ENCODE data around the gene CTNNBIP1. TPM values are rescaled to one million over a fixed set of nuclear protein-coding genes. Genes with fewer than 3 reads are reported as not detected.
"Not testable (repeated sequence)": the region's sequence is repeated elsewhere in the genome, so short reads cannot be mapped to it uniquely, and the experiment has no call there.

Gene CTNNBIP1
- polyA plus RNA-seq, 1 donor (not counting 4 experiments of a cell fraction or from before 2014, with no cell fraction given) = 92.3 TPM

DNA sequence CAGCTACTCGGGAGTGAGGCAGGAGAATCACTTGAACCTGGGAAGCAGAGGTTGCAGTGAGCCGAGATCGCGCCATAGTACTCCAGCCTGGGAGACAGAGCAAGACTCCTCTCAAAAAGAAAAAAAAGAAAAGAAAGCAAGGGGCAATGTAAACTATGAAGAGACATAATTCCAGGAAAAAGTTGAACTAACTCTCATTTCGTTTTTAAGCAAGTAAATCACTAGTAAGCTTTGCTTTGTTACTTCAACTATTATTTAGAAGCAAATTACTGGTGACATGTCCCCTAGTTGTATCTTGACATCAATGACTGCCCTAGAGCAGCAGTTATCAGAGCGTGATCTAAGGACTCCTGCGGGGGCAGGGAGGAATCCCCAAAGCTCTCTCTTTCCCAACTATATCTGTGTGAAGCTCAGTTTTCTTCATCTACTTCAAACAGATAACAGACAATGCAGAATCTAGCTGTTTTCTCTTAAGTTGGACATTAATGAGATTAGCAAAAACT is 105.0 kb downstream of the CTNNBIP1 start:
- H2AFZ ChIP-seq (ENCODE audit: control insufficient read depth, low read length) = no peak overlapping the region
- dilution Hi-C loops (cut with MboI; ENCODE audit: extremely low pct_ligation_motif_present, low sequenced_read_pairs) = no loop called here
- H3K27ac ChIP-seq (ENCODE audit: control insufficient read depth, insufficient read depth, low read length) = peak overlapping the region; percentile 82
- H3K9me1 ChIP-seq (ENCODE audit: control insufficient read depth, extremely low read depth, insufficient read depth, low read length) = peaks cover 7% of the 10 kb centered on the region
- peak overlapping the region; percentile 75 for H3K4me2 ChIP-seq (ENCODE audit: control insufficient read depth, extremely low read depth, insufficient read depth, low read depth, low read length)
- H3K4me1 ChIP-seq (ENCODE audit: control insufficient read depth, extremely low read depth, insufficient read depth, low read length) = peaks cover 45% of the 10 kb centered on the region
- H3K4me3 ChIP-seq (ENCODE audit: control insufficient read depth in 2 of 3, extremely low read depth in 1 of 3, insufficient read depth in 2 of 3, low read depth in 1 of 3, low read length in 3 of 3) = peak overlapping the region in 2 of 3 experiments; percentile 1 to 22
- TF ChIP-seq, protein P1, sequence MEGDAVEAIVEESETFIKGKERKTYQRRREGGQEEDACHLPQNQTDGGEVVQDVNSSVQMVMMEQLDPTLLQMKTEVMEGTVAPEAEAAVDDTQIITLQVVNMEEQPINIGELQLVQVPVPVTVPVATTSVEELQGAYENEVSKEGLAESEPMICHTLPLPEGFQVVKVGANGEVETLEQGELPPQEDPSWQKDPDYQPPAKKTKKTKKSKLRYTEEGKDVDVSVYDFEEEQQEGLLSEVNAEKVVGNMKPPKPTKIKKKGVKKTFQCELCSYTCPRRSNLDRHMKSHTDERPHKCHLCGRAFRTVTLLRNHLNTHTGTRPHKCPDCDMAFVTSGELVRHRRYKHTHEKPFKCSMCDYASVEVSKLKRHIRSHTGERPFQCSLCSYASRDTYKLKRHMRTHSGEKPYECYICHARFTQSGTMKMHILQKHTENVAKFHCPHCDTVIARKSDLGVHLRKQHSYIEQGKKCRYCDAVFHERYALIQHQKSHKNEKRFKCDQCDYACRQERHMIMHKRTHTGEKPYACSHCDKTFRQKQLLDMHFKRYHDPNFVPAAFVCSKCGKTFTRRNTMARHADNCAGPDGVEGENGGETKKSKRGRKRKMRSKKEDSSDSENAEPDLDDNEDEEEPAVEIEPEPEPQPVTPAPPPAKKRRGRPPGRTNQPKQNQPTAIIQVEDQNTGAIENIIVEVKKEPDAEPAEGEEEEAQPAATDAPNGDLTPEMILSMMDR (optimal IDR thresholded peaks at IDR 0.05 in 1 of 3, IDR thresholded peaks at IDR 0.05 in 1 of 3, conservative IDR thresholded peaks at IDR 0.05 in 1 of 3; ENCODE audit: extremely low read depth in 1 of 3, insufficient read depth in 2 of 3, low read length in 3 of 3) = no peak
- no peak for TF ChIP-seq EZH2 (IDR thresholded peaks at IDR 0.05; ENCODE audit: low read length)
- H3K27me3 ChIP-seq (ENCODE audit: control insufficient read depth, extremely low read depth, insufficient read depth, low read length) = no peaks in the 10 kb centered on the region
- H3K9ac ChIP-seq (ENCODE audit: control insufficient read depth, extremely low read depth, insufficient read depth, low read length) = peak overlapping the region; percentile 71
- H3K36me3 ChIP-seq (ENCODE audit: control insufficient read depth in 2 of 2, extremely low read depth in 1 of 2, insufficient read depth in 2 of 2, low read length in 2 of 2) = peaks cover 3 to 4% of the 10 kb centered on the region in 2 experiments
- H3K9me3 ChIP-seq (ENCODE audit: control insufficient read depth, low read depth, low read length) = no peaks in the 10 kb centered on the region
- peak; percentile 44 for FAIRE-seq
- peaks cover 29% of the 10 kb centered on the region for H4K20me1 ChIP-seq (ENCODE audit: control insufficient read depth, extremely low read depth, insufficient read depth, low read length)
- H3K79me2 ChIP-seq (ENCODE audit: control insufficient read depth, insufficient read depth, low read length) = peaks cover 93% of the 10 kb centered on the region
- no peak for DNase-seq (ENCODE audit: low read depth, low spot score)

DNA sequence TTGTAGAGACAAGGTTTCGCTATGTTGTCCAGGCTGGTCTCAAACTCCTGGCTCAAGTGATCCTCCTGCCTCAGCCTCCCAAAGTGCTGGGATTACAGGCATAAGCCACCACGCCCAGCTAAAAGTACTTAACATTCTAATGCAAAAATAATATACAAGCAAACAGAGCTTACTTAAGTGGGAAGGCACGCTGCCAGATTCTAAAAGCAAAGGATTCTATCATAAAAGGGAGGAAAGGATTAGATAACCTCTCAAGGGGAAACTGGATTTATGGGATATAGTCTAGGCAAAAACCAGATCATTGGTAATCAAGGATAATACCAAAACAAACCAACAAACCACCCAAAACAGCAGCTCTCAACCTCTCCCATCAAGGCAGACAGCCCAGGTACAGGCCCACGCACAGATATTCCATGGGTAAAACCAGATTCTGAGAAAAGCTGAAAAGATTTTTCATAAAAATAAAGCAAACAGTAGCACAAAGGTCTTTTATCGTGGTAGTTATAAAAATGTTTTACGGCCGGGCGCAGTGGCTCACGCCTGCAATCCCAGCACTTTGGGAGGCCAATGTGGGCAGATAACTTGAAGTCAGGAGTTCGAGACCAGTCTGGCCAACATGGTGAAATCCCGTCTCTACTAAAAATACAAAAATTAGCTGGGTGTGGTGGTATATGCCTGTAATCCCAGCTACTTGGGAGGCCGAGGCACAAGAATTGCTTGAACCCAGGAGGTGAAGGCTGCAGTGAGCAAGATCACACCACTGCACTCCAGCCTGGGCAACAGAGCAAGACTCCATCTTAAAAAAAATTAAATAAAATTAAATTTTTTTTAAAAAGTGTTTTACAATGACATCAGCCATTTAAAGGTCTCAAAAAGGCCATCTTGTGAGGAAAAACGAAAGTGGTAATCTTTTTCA is 106.8 kb downstream of the CTNNBIP1 start:
- H3K9ac ChIP-seq (ENCODE audit: control insufficient read depth, extremely low read depth, insufficient read depth, low read length); H3K36me3 ChIP-seq (ENCODE audit: control insufficient read depth in 2 of 2, extremely low read depth in 1 of 2, insufficient read depth in 2 of 2, low read length in 2 of 2); H3K27me3 ChIP-seq (ENCODE audit: control insufficient read depth, extremely low read depth, insufficient read depth, low read length); H3K9me3 ChIP-seq (ENCODE audit: control insufficient read depth, low read depth, low read length); H3K9me1 ChIP-seq (ENCODE audit: control insufficient read depth, extremely low read depth, insufficient read depth, low read length); dilution Hi-C loops (cut with MboI; ENCODE audit: extremely low pct_ligation_motif_present, low sequenced_read_pairs); DNase-seq (ENCODE audit: low read depth, low spot score); H3K4me2 ChIP-seq (ENCODE audit: control insufficient read depth, extremely low read depth, insufficient read depth, low read depth, low read length); FAIRE-seq; H2AFZ ChIP-seq (ENCODE audit: control insufficient read depth, low read length); H3K27ac ChIP-seq (ENCODE audit: control insufficient read depth, insufficient read depth, low read length); H3K4me3 ChIP-seq (ENCODE audit: control insufficient read depth in 2 of 3, extremely low read depth in 1 of 3, insufficient read depth in 2 of 3, low read depth in 1 of 3, low read length in 3 of 3): not testable (repeated sequence)
- H4K20me1 ChIP-seq (ENCODE audit: control insufficient read depth, extremely low read depth, insufficient read depth, low read length) = peaks cover 19% of the 10 kb centered on the region
- peaks cover 92% of the 10 kb centered on the region for H3K79me2 ChIP-seq (ENCODE audit: control insufficient read depth, insufficient read depth, low read length)
- peaks cover 38% of the 10 kb centered on the region for H3K4me1 ChIP-seq (ENCODE audit: control insufficient read depth, extremely low read depth, insufficient read depth, low read length)

All from keratinocyte (primary cell).